ENCODE data around the gene THTPA. TPM values are rescaled to one million over a fixed set of nuclear protein-coding genes. Genes with fewer than 3 reads are reported as not detected.

Gene THTPA
- total RNA-seq, 2 donors from 2014 or later = 9.0 to 21.0 TPM

- no peaks in the 10 kb centered on the region for H3K9me3 ChIP-seq
- H3K27ac ChIP-seq = no peak overlapping the region
- H3K9ac ChIP-seq (ENCODE audit: low read depth in 2 of 2, low read length in 2 of 2) = no peak overlapping the region
- TF ChIP-seq, protein P1, sequence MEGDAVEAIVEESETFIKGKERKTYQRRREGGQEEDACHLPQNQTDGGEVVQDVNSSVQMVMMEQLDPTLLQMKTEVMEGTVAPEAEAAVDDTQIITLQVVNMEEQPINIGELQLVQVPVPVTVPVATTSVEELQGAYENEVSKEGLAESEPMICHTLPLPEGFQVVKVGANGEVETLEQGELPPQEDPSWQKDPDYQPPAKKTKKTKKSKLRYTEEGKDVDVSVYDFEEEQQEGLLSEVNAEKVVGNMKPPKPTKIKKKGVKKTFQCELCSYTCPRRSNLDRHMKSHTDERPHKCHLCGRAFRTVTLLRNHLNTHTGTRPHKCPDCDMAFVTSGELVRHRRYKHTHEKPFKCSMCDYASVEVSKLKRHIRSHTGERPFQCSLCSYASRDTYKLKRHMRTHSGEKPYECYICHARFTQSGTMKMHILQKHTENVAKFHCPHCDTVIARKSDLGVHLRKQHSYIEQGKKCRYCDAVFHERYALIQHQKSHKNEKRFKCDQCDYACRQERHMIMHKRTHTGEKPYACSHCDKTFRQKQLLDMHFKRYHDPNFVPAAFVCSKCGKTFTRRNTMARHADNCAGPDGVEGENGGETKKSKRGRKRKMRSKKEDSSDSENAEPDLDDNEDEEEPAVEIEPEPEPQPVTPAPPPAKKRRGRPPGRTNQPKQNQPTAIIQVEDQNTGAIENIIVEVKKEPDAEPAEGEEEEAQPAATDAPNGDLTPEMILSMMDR (IDR thresholded peaks at IDR 0.05) = no peak
- H3K36me3 ChIP-seq = no peaks in the 10 kb centered on the region
- intact Hi-C loops (cut with DNase I) = no loop called here
- no peak for DNase-seq
- H3K4me1 ChIP-seq = no peaks in the 10 kb centered on the region
- no peak overlapping the region for H3K4me3 ChIP-seq
- H3K27me3 ChIP-seq = no peaks in the 10 kb centered on the region
These were observed 33.4 kb upstream of the THTPA start for GRCh38 chr14:23522643-23523198.

DNA sequence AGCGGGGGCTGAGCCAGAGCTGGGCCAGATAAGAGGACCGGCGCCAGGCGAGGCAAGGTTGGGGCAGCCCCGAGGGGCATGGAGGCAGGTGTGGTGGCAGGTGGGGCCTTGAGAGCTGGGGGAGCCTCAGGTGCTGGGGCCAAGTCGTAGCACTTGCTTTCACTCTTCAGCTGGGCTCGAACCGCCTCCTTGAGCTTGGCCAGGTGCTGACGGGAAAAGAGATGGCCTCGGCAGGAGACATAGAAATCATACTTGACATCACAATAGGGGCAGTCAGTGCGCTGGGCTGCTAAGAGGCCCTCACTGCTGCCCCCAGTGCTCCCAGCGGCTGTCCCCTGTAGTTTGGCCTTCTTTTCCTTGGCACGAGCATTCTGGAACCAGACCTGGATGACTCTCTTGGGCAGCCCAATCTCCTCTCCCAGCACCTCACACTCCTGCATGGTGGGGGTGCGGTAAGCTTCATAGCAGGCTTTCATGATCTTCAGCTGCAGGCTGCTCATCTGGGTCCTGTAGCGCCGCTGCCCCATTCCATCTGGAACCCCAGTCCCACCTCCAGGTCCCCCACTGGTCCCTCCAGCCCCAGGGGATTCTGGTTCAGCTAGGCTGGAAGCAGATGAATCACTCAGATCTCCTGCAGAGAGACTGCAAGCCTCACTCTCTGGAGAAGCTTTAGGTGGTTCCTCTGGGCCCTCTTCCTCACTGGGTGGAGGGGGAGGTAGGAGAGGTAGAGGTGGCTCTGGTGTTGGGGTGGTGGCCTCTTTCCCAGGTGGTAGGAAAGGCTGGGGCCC lies 32.6 kb upstream of the THTPA start:
- Histone ChIP-seq H3K4me3 (no peak overlapping the region), H3K36me3 (no peaks in the 10 kb centered on the region), H3K4me1 (no peaks in the 10 kb centered on the region), H3K9ac (ENCODE audit: low read depth in 2 of 2, low read length in 2 of 2) (no peak overlapping the region), H3K27ac (no peak overlapping the region), H3K27me3 (no peaks in the 10 kb centered on the region), H3K9me3 (no peaks in the 10 kb centered on the region)
- TF ChIP-seq, protein P1 (IDR thresholded peaks at IDR 0.05) = no peak
- intact Hi-C loops (cut with DNase I) = no loop called here
- DNase-seq = no peak

GRCh38 chr14:23524954-23525353 lies 31.1 kb upstream of the THTPA start:
- no peaks in the 10 kb centered on the region for H3K27me3 ChIP-seq
- no peaks in the 10 kb centered on the region for H3K36me3 ChIP-seq
- no peaks in the 10 kb centered on the region for H3K9me3 ChIP-seq
- intact Hi-C loops (cut with DNase I) = no loop called here
- no peak overlapping the region for H3K4me3 ChIP-seq
- DNase-seq = no peak
- no peaks in the 10 kb centered on the region for H3K4me1 ChIP-seq
- TF ChIP-seq, protein P1 (IDR thresholded peaks at IDR 0.05) = no peak
- no peak overlapping the region for H3K27ac ChIP-seq
- H3K9ac ChIP-seq (ENCODE audit: low read depth in 2 of 2, low read length in 2 of 2) = no peak overlapping the region

DNA sequence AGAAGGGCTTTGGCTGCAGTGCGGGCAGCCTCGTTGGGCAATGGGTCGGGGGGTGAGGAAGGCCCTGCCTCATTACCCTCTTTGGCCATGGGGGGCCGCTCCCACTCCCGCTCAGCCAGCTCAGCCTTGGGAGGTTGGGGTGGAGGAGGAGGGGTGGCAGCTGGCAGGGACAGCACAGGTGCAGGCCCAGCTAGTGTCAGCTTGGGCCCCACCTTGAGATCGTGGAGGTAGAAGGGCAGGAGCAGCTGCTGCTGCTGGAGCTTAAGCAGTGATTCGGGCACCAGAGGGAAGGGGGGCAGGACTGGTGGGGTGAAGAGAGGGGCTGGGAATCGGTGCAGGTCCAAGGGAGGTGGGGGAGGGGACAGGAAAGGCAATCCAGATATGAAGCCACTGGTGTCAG lies 30.5 kb upstream of the THTPA start:
- Histone ChIP-seq H3K4me1 (no peaks in the 10 kb centered on the region), H3K9ac (ENCODE audit: low read depth in 2 of 2, low read length in 2 of 2) (no peak overlapping the region), H3K27ac (no peak overlapping the region), H3K4me3 (no peak overlapping the region), H3K36me3 (no peaks in the 10 kb centered on the region), H3K9me3 (no peaks in the 10 kb centered on the region), H3K27me3 (no peaks in the 10 kb centered on the region)
- intact Hi-C loops (cut with DNase I) = no loop called here
- DNase-seq = no peak
- TF ChIP-seq, protein P1 (IDR thresholded peaks at IDR 0.05) = no peak

GRCh38 chr14:23528555-23528954 lies 27.5 kb upstream of the THTPA start:
- no peaks in the 10 kb centered on the region for H3K36me3 ChIP-seq
- no peaks in the 10 kb centered on the region for H3K4me1 ChIP-seq
- no peaks in the 10 kb centered on the region for H3K9me3 ChIP-seq
- H3K27ac ChIP-seq = no peak overlapping the region
- no peak for DNase-seq
- intact Hi-C loops (cut with DNase I) = no loop called here
- no peak overlapping the region for H3K9ac ChIP-seq (ENCODE audit: low read depth in 2 of 2, low read length in 2 of 2)
- TF ChIP-seq, protein P1 (IDR thresholded peaks at IDR 0.05) = no peak
- no peaks in the 10 kb centered on the region for H3K27me3 ChIP-seq
- no peak overlapping the region for H3K4me3 ChIP-seq

All from colonic mucosa (tissue), 4 donors.